GM12892 (cell line): ENCODE data around the gene FABP2.

Experiments
- DNase-seq: peaks from one replicate; pipeline ENCODE4 v3.0.0; 2011; ENCODE audit not compliant: insufficient read length
- FAIRE-seq: peaks from 2 replicates; lab custom pipeline; 2011; peaks lifted over from hg19 to GRCh38; lab: Jason Lieb, UNC
- POLR2A ChIP-seq: IDR thresholded peaks from 2 replicates; pipeline ENCODE4 v1.6.1; 2011; ENCODE audit warnings: low read depth, low read length, control low read depth
- POLR2AphosphoS5 ChIP-seq: IDR thresholded peaks from 2 replicates; pipeline ENCODE4 v1.6.1; 2011; ENCODE audit warnings: low read depth, low read length, control low read depth
- TAF1 ChIP-seq: IDR thresholded peaks from 2 replicates; pipeline ENCODE4 v1.6.1; 2011; ENCODE audit warnings: low read depth, mild to moderate bottlenecking, control low read depth, low read length, borderline replicate concordance

FABP2 gene

GRCh38 chr4:119271361-119272085, 50.4 kb downstream of the FABP2 start:
- FAIRE-seq = no peak
- no peak for TF ChIP-seq POLR2A
- no peak for TF ChIP-seq TAF1
- DNase-seq = no peak

- no peak for TF ChIP-seq TAF1
- TF ChIP-seq POLR2AphosphoS5 = no peak
- TF ChIP-seq POLR2A = no peak
- FAIRE-seq = no peak
- DNase-seq = no peak
These were observed 53.5 kb downstream of the FABP2 start for GRCh38 chr4:119268466-119268865.
